Prostate gland (tissue), 2 donors: ENCODE results near the gene KNOP1. TPM values are rescaled to one million over a fixed set of nuclear protein-coding genes. Genes with fewer than 3 reads are reported as not detected.

Source experiments
- DNase-seq: peaks from one replicate; pipeline ENCODE4 v3.0.0-alpha.2; 2019; ENCODE audit warnings: low spot score
- H3K27ac ChIP-seq, 2 donors: fragments of 200-600 bp; sonication (generic); 2 replicates each; pipeline ENCODE4 v1.5.1; 2017 to 2019
- H3K27me3 ChIP-seq: fragments of 200-600 bp; sonication (generic); replicated peaks from 2 replicates; pipeline ENCODE4 v1.5.1; 2019; ENCODE audit not compliant: insufficient read depth
- H3K36me3 ChIP-seq, 2 donors: fragments of 200-600 bp; sonication (generic); 1 replicate in 1 of 2; 2 replicates in 1 of 2; pipeline versions ENCODE4 v1.5.1 to v1.8.1; 2017 to 2019
- H3K4me1 ChIP-seq: fragments of 200-600 bp; sonication (generic); replicated peaks from 2 replicates; pipeline ENCODE4 v1.5.1; 2019
- H3K4me3 ChIP-seq, 2 donors: fragments of 200-600 bp; sonication (generic); 2 replicates each; pipeline ENCODE4 v1.5.1; 2017 to 2019
- H3K9me3 ChIP-seq: fragments of 200-600 bp; sonication (generic); 2 replicates; pipeline ENCODE4 v1.5.1; 2017
- POLR2A ChIP-seq: fragments of 450-650 bp; IDR thresholded peaks from one replicate; pipeline ENCODE4 v1.6.1; 2016; ENCODE audit warnings: antibody characterized with exemption, mild to moderate bottlenecking
- POLR2AphosphoS5 ChIP-seq: sonication (generic); formaldehyde crosslinking; IDR thresholded peaks from one replicate; pipeline ENCODE4 v1.6.1; 2017; ENCODE audit warnings: antibody characterized with exemption
- WGBS: methylation state at CpG from one replicate; pipeline ENCODE4 v1.1.5; 2018; 5-methylcytosine and 5-hydroxymethylcytosine counted together
- intact Hi-C: fragments of 100-400 bp; cut with DNase I; formaldehyde crosslinking; loops from one replicate; pipeline ENCODE4 v1.14.2; 2022
- total RNA-seq, 2 donors: library from RNA; depleted of rRNA; stranded (reverse); fragments of >200 nt; gene quantifications; one replicate each; pipeline ENCODE4 v1.1.0, GENCODE V29; 2016
- TF ChIP-seq, protein P1 (sequence below), 4 experiments: fragments of 200-600 bp in 2 of 4; fragments of 450-650 bp in 2 of 4; sonication (generic) in 2 of 4; IDR thresholded peaks; 1 replicate in 3 of 4; 2 replicates in 1 of 4; pipeline ENCODE4 v1.5.1; 2016 to 2019; ENCODE audit warnings: antibody characterized with exemption in 4 of 4, mild to moderate bottlenecking in 2 of 4, moderate library complexity in 2 of 4

Gene KNOP1
- total RNA-seq, 2 donors from 2014 or later: 11.2 to 26.6 TPM

DNA sequence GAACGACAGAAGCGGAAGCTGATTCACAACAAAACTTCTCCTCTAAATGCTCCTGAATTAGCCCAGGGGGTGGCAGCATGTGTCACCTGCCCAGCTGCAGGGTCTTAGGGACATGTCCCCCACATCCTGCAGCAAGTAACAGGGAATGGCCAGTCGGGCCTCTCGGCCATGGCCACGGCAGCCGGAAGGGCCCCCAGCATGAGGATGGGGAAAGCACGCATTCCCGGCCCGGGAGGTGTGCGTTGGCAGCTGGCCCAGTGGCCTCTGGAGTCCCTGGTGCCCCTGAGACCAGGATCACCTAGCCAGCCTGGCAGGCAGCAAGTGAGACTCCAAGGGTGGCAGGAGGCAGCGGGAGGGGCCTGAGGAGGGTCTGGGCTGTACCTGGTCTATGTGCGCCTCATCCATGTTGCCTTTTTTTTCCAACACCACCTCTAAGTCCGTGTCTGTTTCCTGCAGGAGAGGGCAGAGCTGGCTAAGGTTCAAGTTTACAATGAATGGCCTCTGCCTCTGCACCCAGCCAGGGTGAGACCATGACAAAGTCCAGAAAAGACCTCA, 7.0 kb downstream of the KNOP1 start:
- Histone ChIP-seq H3K27ac (no peak overlapping the region), H3K9me3 (no peaks in the 10 kb centered on the region), H3K4me1 (no peaks in the 10 kb centered on the region), H3K4me3 (no peak overlapping the region), H3K36me3 (peaks cover 3 to 5% of the 10 kb centered on the region in 2 donors), H3K27me3 (no peaks in the 10 kb centered on the region)
- 84% methylated on average over 10 of the region's 13 CpGs for WGBS
- no peak for DNase-seq
- intact Hi-C loops: loop anchor here (10.0 kb wide), 1 partner anchor 106 kb away; no protein-coding TSS in a partner anchor
- TF ChIP-seq POLR2A (no peak), POLR2AphosphoS5 (no peak)
- TF ChIP-seq, protein P1, sequence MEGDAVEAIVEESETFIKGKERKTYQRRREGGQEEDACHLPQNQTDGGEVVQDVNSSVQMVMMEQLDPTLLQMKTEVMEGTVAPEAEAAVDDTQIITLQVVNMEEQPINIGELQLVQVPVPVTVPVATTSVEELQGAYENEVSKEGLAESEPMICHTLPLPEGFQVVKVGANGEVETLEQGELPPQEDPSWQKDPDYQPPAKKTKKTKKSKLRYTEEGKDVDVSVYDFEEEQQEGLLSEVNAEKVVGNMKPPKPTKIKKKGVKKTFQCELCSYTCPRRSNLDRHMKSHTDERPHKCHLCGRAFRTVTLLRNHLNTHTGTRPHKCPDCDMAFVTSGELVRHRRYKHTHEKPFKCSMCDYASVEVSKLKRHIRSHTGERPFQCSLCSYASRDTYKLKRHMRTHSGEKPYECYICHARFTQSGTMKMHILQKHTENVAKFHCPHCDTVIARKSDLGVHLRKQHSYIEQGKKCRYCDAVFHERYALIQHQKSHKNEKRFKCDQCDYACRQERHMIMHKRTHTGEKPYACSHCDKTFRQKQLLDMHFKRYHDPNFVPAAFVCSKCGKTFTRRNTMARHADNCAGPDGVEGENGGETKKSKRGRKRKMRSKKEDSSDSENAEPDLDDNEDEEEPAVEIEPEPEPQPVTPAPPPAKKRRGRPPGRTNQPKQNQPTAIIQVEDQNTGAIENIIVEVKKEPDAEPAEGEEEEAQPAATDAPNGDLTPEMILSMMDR (IDR thresholded peaks at IDR 0.05): no peak

DNA sequence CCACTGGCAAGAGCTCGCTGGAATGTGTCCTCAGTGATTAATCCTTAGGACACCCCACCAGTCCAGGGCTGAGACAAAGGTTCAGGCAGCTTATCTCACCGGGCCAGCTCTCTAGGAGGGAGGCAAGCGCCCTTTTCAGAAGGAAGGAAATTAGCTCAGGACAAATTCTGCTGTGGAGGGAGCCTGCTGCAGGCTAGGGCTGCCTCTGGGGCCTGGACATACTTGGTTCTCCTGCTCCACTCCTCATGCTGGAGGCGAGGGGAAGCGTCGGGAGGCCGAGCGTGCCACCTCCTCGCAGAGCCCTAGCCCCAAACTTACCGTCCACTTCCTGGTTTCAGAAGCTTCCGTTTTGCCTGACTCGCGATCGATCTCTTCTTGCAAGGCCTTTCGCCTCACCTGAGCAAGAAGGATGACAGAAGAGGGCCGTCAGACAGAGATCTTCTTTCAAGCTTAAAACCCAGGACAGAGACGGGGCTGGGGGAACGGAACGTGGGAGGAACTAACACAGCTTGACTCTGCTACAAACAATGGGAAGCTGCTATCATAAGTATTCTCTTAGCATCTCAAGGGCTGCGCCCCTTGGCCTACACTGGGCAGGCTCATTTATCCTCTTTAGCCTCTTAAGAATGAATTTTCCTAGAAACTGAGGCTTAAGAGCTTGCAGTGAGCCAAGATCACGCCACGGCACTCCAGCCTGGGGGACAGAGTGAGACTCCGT, 7.7 kb downstream of the KNOP1 start:
- Histone ChIP-seq H3K4me3 (no peak overlapping the region), H3K27ac (no peak overlapping the region), H3K36me3 (peaks cover 3 to 5% of the 10 kb centered on the region in 2 donors), H3K27me3 (no peaks in the 10 kb centered on the region), H3K9me3 (no peaks in the 10 kb centered on the region), H3K4me1 (no peaks in the 10 kb centered on the region)
- 84% methylated on average over 23 of the region's 23 CpGs for WGBS
- intact Hi-C loops: loop anchor here (10.0 kb wide), 1 partner anchor 106 kb away; no protein-coding TSS in a partner anchor
- no peak for DNase-seq
- no peak for TF ChIP-seq POLR2A
- TF ChIP-seq, protein P1 (IDR thresholded peaks at IDR 0.05): no peak
- no peak for TF ChIP-seq POLR2AphosphoS5

DNA sequence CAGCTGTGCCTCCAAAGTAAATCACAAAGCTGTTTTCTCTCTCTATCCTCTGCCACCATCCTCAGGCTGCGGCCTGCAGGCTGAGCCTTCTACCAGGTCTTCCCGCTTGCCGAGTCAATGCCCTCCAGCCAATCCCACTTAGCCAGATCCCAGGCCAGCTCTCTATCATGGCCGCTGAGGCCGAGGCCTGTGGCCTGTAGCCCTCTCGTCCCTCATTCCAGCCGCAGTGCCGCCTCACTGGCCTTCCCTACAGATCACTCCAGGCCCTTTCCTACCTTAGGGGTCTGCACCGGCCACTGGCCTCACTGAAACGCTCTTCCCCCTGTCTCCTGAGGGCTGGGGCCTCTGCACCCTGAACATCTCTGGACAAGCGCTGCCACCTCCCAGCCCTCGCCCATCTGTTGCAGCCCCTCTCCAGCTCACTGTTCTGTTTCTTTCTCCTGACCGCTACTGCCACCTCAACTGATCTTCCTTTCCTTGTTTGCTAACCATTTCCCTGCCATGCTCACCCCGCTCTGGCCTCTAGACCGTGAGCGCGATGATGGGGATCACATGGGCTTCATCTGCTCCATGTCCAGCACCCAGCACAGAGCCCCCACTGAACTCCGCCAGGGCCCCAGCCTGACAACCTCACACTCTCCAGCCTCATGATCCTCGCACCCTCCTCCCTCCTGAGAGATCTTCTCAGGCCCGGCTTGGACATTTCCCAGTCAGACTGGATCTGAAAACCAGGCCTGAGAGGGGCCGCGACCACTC, 8.5 kb downstream of the KNOP1 start:
- Histone ChIP-seq H3K4me1 (no peaks in the 10 kb centered on the region), H3K36me3 (peaks cover 3 to 7% of the 10 kb centered on the region in 2 donors), H3K27ac (no peak overlapping the region), H3K4me3 (no peak overlapping the region), H3K27me3 (no peaks in the 10 kb centered on the region), H3K9me3 (no peaks in the 10 kb centered on the region)
- intact Hi-C loops: loop anchor here (10.0 kb wide), 1 partner anchor 105 kb away; no protein-coding TSS in a partner anchor
- TF ChIP-seq POLR2A (no peak), POLR2AphosphoS5 (no peak)
- TF ChIP-seq, protein P1 (IDR thresholded peaks at IDR 0.05): no peak
- no peak for DNase-seq
- WGBS: 89% methylated on average over 22 of the region's 22 CpGs

DNA sequence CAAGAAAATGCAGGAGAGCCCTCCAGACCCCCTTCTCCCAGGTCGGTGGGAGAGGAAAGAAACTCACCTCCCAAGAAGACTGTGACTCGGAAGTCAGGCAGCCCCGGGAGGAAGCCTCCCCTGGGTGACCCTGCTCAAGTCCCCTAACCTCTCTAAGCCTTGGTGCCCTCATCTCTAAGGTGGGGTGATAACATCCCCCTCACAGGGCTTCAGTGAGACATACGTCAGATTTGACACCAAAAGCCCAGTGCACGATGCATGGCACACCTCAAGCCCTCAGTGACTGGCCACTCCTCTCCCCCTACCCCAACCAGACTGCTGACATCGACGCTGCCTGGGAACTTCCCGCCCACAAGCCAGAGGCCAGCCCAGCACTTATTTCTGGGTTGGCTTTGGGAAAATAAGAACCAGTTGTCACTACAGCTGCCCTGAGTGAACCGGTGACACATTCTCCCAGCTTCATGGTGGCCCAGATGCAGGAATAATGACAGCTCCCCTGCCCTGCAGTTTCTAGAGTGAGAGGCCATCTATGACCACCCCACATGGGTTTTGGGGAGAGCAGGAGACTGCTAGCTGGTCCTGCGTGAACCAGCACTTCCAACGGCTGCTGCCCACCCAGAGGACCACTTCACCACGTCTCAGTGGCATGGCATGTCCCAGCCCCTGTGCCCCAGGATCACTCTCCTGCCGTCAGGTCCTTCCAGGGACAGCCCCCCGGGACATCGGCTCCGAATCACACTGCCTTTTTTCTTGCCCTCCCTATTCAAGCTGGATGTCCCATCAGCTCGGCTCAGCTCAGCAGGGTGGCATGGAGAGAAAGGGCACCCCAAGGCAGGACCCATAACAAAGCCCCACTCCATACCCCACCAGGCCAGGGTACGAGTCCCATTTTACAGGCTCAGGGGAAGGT, 9.5 kb downstream of the KNOP1 start:
- Histone ChIP-seq H3K27ac (no peak overlapping the region), H3K4me3 (no peak overlapping the region), H3K9me3 (no peaks in the 10 kb centered on the region), H3K27me3 (no peaks in the 10 kb centered on the region), H3K36me3 (peaks cover 0 to 5% of the 10 kb centered on the region in 2 donors), H3K4me1 (no peaks in the 10 kb centered on the region)
- WGBS: 74% methylated on average over 18 of the region's 18 CpGs
- TF ChIP-seq, protein P1 (IDR thresholded peaks at IDR 0.05): no peak
- TF ChIP-seq POLR2A (no peak), POLR2AphosphoS5 (no peak)
- intact Hi-C loops: no loop called here
- DNase-seq: no peak
